HepG2 (cell line): ENCODE measurements around the gene MAP3K1. TPM values are rescaled to one million over a fixed set of nuclear protein-coding genes. Genes with fewer than 3 reads are reported as not detected.

Experiments used
- CREB1 ChIP-seq, 2 experiments: fragments of 450-650 bp in 1 of 2; IDR thresholded peaks; 2 replicates each; pipeline ENCODE4 v1.6.1; 2016 to 2017; ENCODE audit warnings: control low read depth in 1 of 2, mild to moderate bottlenecking in 1 of 2, missing compliant biosample characterization in 1 of 2, missing genetic modification characterization in 1 of 2
- ESRRA ChIP-seq: sonication (generic); formaldehyde crosslinking; IDR thresholded peaks from 2 replicates; pipeline ENCODE4 v1.5.1; 2020; ENCODE audit warnings: mild to moderate bottlenecking, low read depth, missing genetic modification reagents
- FOXO1 ChIP-seq: sonication (generic); formaldehyde crosslinking; IDR thresholded peaks from 2 replicates; pipeline ENCODE4 v1.4.0; 2020; ENCODE audit warnings: missing genetic modification reagents
- FOXP1 ChIP-seq, 2 experiments: fragments of 450-650 bp in 1 of 2; IDR thresholded peaks; 2 replicates each; pipeline ENCODE4 v1.6.1; 2017 to 2018; ENCODE audit warnings: antibody characterized with exemption in 1 of 2
- HDAC1 ChIP-seq: sonication (generic); formaldehyde crosslinking; IDR thresholded peaks from 2 replicates; pipeline ENCODE4 v1.5.1; 2020; ENCODE audit warnings: mild to moderate bottlenecking, missing genetic modification reagents
- RXRB ChIP-seq: IDR thresholded peaks from 2 replicates; pipeline ENCODE4 v1.6.1; 2016; ENCODE audit warnings: borderline replicate concordance, missing genetic modification reagents, missing compliant biosample characterization
- SIX1 ChIP-seq: sonication (generic); formaldehyde crosslinking; IDR thresholded peaks from 2 replicates; pipeline ENCODE4 v1.4.0; 2020; ENCODE audit warnings: missing genetic modification reagents, borderline replicate concordance
- SIX4 ChIP-seq: sonication (generic); formaldehyde crosslinking; IDR thresholded peaks from 2 replicates; pipeline ENCODE4 v1.4.0; 2020; ENCODE audit warnings: missing genetic modification reagents
- TCF7 ChIP-seq: sonication (generic); IDR thresholded peaks from 2 replicates; pipeline ENCODE4 v1.6.1; 2016; ENCODE audit warnings: antibody characterized with exemption, low read depth
- TEAD3 ChIP-seq: optimal IDR thresholded peaks from 2 replicates; pipeline ENCODE3; 2016; ENCODE audit warnings: borderline replicate concordance
- ZFP41 ChIP-seq: sonication (generic); formaldehyde crosslinking; IDR thresholded peaks from 2 replicates; pipeline ENCODE4 v1.4.0; 2020; ENCODE audit warnings: mild to moderate bottlenecking, missing genetic modification reagents, borderline replicate concordance
- ZFP90 ChIP-seq: sonication (generic); formaldehyde crosslinking; IDR thresholded peaks from 2 replicates; pipeline ENCODE4 v1.8.0; 2022; ENCODE audit warnings: missing genetic modification reagents, mild to moderate bottlenecking, inconsistent platforms, borderline replicate concordance
- ZNF564 ChIP-seq: sonication (generic); formaldehyde crosslinking; IDR thresholded peaks from 2 replicates; pipeline ENCODE4 v1.8.1; 2023; ENCODE audit warnings: mild to moderate bottlenecking, missing genetic modification reagents
- ZNF672 ChIP-seq: sonication (generic); formaldehyde crosslinking; IDR thresholded peaks from 2 replicates; pipeline ENCODE4 v1.8.1; 2022; ENCODE audit warnings: missing genetic modification reagents
- ZNF782 ChIP-seq: sonication (generic); formaldehyde crosslinking; IDR thresholded peaks from 2 replicates; pipeline ENCODE4 v1.4.0; 2020; ENCODE audit warnings: missing genetic modification reagents, mild to moderate bottlenecking, borderline replicate concordance
- ZNF841 ChIP-seq: sonication (generic); formaldehyde crosslinking; IDR thresholded peaks from 2 replicates; pipeline ENCODE4 v1.8.1; 2023; ENCODE audit warnings: missing genetic modification reagents, borderline replicate concordance
- polyA plus RNA-seq, 8 experiments: library from polyadenylated mRNA; depleted of rRNA in 3 of 8; stranded (reverse) in 7 of 8; unstranded in 1 of 8; fragments of >200 nt; fragmentation: Illumina TruSeq in 4 of 8; extraction: Trizol in 4 of 8; gene quantifications; 2 replicates each; pipeline versions ENCODE4 v1.2.1 to v1.2.3, GENCODE V29; 2011 to 2016; ENCODE audit warnings: low read depth in 4 of 8, missing spikeins in 1 of 8, mixed read lengths in 1 of 8; ENCODE audit not compliant: insufficient read depth in 1 of 8
- total RNA-seq, 5 experiments: library from RNA; depleted of rRNA; stranded (reverse); fragments of >200 nt; fragmentation: Illumina TruSeq; extraction: Trizol; gene quantifications; 2 replicates each; pipeline ENCODE4 v1.2.3, GENCODE V29; 2016; ENCODE audit warnings: low read depth in 1 of 5
- TF ChIP-seq, protein P1 (sequence below): sonication (generic); formaldehyde crosslinking; IDR thresholded peaks from 2 replicates; pipeline ENCODE4 v1.4.0; 2020; ENCODE audit warnings: mild to moderate bottlenecking, missing genetic modification reagents
- TF ChIP-seq, protein P2 (sequence below): sonication (generic); formaldehyde crosslinking; conservative IDR thresholded peaks from 2 replicates; pipeline ENCODE4 v1.8.0; 2022; ENCODE audit warnings: mild to moderate bottlenecking, moderate library complexity, missing genetic modification reagents
- TF ChIP-seq, protein P3 (sequence below): sonication (generic); formaldehyde crosslinking; IDR thresholded peaks from 2 replicates; pipeline ENCODE4 v1.5.0; 2020; ENCODE audit warnings: missing genetic modification reagents

The MAP3K1 gene
- total and polyA plus RNA-seq, 2 of the 13 experiments (the other 11 are each of a cell fraction or from before 2014, with no cell fraction given), result 16.4 to 30.3 TPM

DNA sequence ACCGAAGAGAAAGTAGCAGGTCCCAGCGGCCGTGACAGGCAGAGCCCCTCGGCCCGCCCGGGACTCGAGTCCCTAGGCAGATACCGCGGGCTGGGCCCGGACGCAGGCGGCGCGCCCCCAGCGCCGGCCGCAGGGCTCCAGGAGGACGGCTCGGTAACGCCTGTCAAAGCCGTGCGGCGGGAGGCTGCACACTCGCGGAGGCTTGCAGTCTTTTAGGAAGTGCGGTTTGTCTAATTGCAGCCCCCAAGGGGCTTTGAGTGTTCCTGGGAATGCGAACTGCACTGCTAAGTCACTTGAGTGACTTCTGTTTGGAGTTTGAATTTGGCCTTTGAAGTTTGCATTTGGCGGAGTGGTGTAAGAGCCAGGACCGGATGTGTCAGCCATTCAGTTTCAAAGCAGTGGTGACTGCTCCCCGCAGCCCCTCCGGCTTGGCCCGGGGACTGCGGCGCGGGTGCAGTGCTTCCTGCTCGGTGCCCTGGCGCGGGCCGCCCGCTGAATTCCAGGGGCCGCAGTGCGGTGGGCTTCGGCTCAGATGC lies 1.3 kb downstream of the MAP3K1 start (continued):
- peak; percentile 72 for TF ChIP-seq TCF7
- TF ChIP-seq FOXP1 (IDR thresholded peaks at IDR 0.05), result no peak
- TF ChIP-seq FOXP1 (CRISPR knock-in tag; IDR thresholded peaks at IDR 0.05), result 0 out of 2 replicates have a peak, but pooled peaks have one; percentile 9
- peak; percentile 70 for TF ChIP-seq TEAD3 (CRISPR knock-in tag)
- TF ChIP-seq ZFP90, result no peak
- TF ChIP-seq ESRRA (CRISPR knock-in tag), result no peak
- TF ChIP-seq ZFP41 (CRISPR knock-in tag), result no peak
- peak; percentile 69 for TF ChIP-seq HDAC1
- TF ChIP-seq RXRB (CRISPR knock-in tag), result peak; percentile 39; the same call in 1 of the 2 replicates
- TF ChIP-seq ZNF564 (CRISPR knock-in tag), result no peak
- TF ChIP-seq CREB1 (IDR thresholded peaks at IDR 0.05), result no peak
- TF ChIP-seq CREB1 (CRISPR knock-in tag; IDR thresholded peaks at IDR 0.05), result no peak
- TF ChIP-seq, protein P1, sequence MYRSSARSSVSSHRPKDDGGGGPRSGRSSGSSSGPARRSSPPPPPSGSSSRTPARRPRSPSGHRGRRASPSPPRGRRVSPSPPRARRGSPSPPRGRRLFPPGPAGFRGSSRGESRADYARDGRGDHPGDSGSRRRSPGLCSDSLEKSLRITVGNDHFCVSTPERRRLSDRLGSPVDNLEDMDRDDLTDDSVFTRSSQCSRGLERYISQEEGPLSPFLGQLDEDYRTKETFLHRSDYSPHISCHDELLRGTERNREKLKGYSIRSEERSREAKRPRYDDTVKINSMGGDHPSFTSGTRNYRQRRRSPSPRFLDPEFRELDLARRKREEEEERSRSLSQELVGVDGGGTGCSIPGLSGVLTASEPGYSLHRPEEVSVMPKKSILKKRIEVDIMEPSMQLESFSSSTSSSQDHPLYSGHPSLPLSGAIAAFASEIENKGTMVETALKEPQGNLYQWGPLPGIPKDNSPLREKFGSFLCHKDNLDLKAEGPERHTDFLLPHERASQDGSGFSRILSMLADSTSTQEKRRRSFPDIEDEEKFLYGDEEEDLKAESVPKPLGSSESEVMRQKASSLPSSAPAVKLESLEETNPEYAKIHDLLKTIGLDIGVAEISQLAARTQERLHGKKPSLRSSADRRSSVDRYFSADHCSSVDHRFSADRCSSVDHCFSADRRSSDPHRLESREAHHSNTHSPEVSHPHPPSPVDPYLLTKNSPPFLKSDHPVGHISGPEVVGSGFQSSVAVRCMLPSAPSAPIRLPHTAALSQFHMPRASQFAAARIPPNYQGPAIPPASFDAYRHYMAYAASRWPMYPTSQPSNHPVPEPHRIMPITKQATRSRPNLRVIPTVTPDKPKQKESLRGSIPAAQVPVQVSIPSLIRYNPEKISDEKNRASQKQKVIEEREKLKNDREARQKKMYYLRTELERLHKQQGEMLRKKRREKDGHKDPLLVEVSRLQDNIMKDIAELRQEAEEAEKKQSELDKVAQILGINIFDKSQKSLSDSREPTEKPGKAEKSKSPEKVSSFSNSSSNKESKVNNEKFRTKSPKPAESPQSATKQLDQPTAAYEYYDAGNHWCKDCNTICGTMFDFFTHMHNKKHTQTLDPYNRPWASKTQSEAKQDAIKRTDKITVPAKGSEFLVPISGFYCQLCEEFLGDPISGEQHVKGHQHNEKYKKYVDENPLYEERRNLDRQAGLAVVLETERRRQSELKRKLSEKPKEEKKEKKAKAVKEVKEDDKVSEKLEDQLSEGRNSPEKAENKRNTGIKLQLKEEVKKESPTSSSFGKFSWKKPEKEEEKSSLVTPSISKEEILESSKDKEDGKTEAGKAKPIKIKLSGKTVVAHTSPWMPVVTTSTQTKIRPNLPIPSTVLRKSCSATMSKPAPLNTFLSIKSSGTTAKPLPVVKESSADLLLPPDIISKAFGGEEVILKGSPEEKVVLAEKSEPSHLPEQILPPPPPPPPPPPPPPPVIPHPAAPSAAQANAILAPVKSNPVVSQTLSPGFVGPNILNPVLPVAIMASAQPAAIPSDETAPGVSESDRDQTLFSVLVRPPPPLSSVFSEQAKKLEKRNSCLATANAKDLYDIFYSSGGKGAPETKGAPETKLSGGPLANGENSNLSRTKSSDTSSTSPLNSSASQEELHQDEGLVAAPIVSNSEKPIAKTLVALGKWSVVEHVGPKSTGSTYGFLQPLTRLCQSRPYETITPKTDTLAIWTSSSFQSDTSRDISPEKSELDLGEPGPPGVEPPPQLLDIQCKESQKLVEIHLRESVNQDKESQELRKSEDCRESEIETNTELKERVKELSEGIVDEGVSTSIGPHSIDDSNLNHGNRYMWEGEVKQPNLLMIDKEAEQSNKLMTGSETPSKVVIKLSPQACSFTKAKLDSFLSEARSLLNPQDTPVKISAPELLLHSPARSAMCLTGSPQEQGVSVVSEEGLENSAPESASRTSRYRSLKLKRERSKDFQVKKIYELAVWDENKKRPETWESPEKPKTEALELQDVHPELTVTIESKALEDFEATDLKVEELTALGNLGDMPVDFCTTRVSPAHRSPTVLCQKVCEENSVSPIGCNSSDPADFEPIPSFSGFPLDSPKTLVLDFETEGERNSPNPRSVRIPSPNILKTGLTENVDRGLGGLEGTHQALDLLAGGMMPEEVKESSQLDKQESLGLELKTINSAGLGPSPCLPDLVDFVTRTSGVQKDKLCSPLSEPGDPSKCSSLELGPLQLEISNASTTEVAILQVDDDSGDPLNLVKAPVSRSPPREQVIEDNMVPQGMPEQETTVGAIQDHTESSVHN (CRISPR knock-in tag), result no peak
- TF ChIP-seq SIX4 (CRISPR knock-in tag), result 0 out of 2 replicates have a peak, but pooled peaks have one; percentile 29
- TF ChIP-seq, protein P2, sequence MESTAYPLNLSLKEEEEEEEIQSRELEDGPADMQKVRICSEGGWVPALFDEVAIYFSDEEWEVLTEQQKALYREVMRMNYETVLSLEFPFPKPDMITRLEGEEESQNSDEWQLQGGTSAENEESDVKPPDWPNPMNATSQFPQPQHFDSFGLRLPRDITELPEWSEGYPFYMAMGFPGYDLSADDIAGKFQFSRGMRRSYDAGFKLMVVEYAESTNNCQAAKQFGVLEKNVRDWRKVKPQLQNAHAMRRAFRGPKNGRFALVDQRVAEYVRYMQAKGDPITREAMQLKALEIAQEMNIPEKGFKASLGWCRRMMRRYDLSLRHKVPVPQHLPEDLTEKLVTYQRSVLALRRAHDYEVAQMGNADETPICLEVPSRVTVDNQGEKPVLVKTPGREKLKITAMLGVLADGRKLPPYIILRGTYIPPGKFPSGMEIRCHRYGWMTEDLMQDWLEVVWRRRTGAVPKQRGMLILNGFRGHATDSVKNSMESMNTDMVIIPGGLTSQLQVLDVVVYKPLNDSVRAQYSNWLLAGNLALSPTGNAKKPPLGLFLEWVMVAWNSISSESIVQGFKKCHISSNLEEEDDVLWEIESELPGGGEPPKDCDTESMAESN (CRISPR knock-in tag), result no peak
- TF ChIP-seq ZNF672, result no peak
- 0 out of 2 replicates have a peak, but pooled peaks have one; percentile 40 for TF ChIP-seq FOXO1 (CRISPR knock-in tag)
- no peak for TF ChIP-seq ZNF782 (CRISPR knock-in tag)
- TF ChIP-seq SIX1 (CRISPR knock-in tag), result no peak
- TF ChIP-seq, protein P3, sequence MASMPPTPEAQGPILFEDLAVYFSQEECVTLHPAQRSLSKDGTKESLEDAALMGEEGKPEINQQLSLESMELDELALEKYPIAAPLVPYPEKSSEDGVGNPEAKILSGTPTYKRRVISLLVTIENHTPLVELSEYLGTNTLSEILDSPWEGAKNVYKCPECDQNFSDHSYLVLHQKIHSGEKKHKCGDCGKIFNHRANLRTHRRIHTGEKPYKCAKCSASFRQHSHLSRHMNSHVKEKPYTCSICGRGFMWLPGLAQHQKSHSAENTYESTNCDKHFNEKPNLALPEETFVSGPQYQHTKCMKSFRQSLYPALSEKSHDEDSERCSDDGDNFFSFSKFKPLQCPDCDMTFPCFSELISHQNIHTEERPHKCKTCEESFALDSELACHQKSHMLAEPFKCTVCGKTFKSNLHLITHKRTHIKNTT (CRISPR knock-in tag), result no peak
- TF ChIP-seq ZNF841 (CRISPR knock-in tag), result no peak
